Epithelial cell of alveolus of lung (primary cell): Measurements from ENCODE around the gene TAT. TPM values are rescaled to one million over a fixed set of nuclear protein-coding genes. Genes with fewer than 3 reads are reported as not detected.

Experiments
- total RNA-seq: library from RNA; depleted of rRNA; stranded (reverse); fragments of >200 nt; gene quantifications from 2 replicates; pipeline ENCODE4 v1.2.1, GENCODE V29; 2015

The TAT gene
- not detected in 2 replicates for total RNA-seq

DNA sequence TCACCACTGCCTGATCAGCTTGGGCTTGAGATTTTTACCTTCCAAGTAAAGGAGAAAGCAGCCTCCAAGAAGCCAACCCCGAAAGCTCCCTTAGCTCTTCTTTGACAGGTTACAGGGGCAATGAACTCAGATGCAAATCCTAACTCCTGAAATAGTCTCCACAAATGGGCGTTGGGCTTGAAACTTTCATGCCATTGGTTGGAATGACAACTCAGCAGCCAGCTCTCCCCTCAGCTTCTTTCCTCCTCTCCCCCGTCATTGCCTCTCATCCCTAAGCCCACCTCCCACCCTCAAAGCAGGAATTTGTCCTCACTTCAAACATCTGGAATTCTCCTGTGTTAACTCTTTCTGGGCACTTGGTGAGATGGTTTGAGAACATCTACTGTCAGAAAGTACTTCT lies at the start of gene TAT:
TAT (minus strand) TSS at position 122 of the 400 bp plus-strand sequence. CDS start 677 bp downstream, outside the sequence.

DNA sequence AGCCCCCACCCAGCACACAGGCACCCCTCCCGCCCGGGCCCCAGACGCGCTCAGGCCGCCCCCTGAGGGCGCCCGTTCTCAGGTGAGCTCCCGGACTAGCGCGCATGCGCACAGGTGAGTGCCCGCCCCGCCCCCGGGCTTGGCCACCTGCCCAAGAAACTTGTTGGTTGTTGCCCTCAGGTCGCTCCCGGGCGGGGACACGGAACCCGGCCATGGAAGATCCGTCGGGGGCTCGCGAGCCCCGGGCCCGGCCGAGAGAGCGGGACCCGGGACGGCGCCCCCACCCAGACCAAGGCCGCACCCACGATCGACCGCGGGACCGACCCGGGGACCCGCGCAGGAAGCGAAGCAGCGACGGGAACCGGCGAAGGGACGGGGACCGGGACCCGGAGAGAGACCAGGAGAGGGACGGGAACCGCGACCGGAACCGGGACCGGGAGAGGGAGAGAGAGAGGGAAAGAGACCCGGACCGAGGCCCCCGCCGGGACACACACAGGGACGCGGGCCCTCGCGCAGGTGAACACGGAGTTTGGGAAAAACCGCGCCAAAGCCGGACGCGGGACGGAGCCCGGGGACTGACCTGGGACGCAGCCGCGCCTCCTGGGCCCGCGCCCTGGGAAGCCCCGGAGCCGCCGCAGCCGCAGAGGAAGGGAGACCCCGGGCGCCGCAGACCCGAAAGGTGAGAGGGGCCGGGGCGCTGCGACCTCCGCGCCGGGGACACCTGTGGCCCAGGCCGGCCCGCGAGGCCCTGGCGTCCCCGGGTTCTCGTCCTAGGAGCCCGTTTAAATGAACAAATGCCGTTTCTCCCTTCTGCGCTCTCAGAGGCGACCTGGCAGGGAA lies 49.3 kb upstream of the TAT start, which contains the start of gene MARVELD3:
MARVELD3 (plus strand) TSS at position 167 of the 840 bp plus-strand sequence; CDS start at position 213, 46 bp downstream.

DNA sequence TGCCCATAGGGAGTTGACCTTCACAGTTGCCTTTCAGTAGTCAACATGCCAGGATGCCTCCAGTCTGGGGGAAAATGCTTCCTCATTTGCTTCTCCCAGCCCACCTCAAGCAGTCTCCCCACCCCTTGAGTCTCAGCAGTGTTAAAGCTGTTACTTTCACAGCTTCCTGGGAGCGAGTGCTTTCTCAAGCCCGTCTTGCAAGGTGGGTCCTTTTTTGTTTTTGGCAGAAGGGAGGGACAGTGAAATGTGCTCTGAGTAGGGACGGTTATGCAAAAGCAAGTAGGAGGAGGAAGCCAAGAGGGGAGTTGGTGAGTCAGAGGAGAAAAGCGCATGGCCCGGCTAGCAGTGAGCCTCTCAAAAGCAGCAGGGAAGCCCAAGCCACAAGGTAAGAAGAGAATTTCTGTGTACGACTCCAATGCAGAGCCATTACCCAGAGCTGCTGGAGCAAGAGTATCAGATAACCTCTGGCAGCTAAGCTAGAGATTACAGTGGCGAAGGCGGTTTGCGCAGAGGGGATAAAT lies 50.7 kb downstream of the TAT start, which contains the start of gene CHST4:
CHST4 (plus strand) TSS at position 316 of the 521 bp plus-strand sequence. CDS start 10,252 bp downstream, outside the sequence.

Other genes with a start within 250 kb of the TAT start
- gene CALB2, start 218.4 kb downstream of the TAT start, total RNA-seq: 1.4 TPM in 1 of 2 replicates, not detected in the other
- gene TLE7, start 135.0 kb downstream of the TAT start, total RNA-seq: not detected in 2 replicates
- 5.9 and 8.9 TPM in 2 replicates for gene ZNF23, start 114.8 kb downstream of the TAT start, total RNA-seq
- 1.2 and 1.3 TPM in 2 replicates for gene ZNF19, start 87.8 kb downstream of the TAT start, total RNA-seq
- not detected in 2 replicates for gene CHST4, start 50.7 kb downstream of the TAT start, total RNA-seq
- 0.52 TPM in 1 of 2 replicates, not detected in the other for gene MARVELD3, start 49.1 kb upstream of the TAT start, total RNA-seq
- 5.0 and 6.8 TPM in 2 replicates for gene PHLPP2, start 147.6 kb upstream of the TAT start, total RNA-seq
- 39.7 and 53.9 TPM in 2 replicates for gene AP1G1, start 231.7 kb upstream of the TAT start, total RNA-seq